Medulla oblongata (tissue), 1 donor: Measurements from ENCODE around the gene NR2F2.

Source experiments
- DNase-seq: peaks from one replicate; pipeline ENCODE4 v3.0.0-alpha.2; 2015; ENCODE audit errors: extremely low spot score

NR2F2 gene

GRCh38 chr15:96353416-96353929 lies 23.0 kb downstream of the NR2F2 start:
- DNase-seq = no peak

- DNase-seq = no peak
Observed at GRCh38 chr15:96353930-96354730, 23.6 kb downstream of the NR2F2 start.

- DNase-seq = no peak
Observed at GRCh38 chr15:96354731-96355567, 24.4 kb downstream of the NR2F2 start.

- no peak for DNase-seq
Observed at GRCh38 chr15:96355568-96356187, 25.2 kb downstream of the NR2F2 start.

- DNase-seq = peak; percentile 76
Observed at GRCh38 chr15:96356494-96357455, 26.3 kb downstream of the NR2F2 start.

- no peak for DNase-seq
Observed at GRCh38 chr15:96358001-96358801, 27.7 kb downstream of the NR2F2 start.

GRCh38 chr15:96358821-96359615 lies 28.5 kb downstream of the NR2F2 start:
- no peak for DNase-seq

GRCh38 chr15:96359616-96360521 lies 29.4 kb downstream of the NR2F2 start:
- DNase-seq = no peak

- no peak for DNase-seq
Observed at GRCh38 chr15:96360581-96361308, 30.2 kb downstream of the NR2F2 start.

- DNase-seq = no peak
Observed at GRCh38 chr15:96361309-96362010, 31.0 kb downstream of the NR2F2 start.

GRCh38 chr15:96362011-96362754 lies 31.7 kb downstream of the NR2F2 start:
- no peak for DNase-seq

GRCh38 chr15:96362755-96363651 lies 32.5 kb downstream of the NR2F2 start:
- no peak for DNase-seq

GRCh38 chr15:96363707-96364106 lies 33.2 kb downstream of the NR2F2 start:
- no peak for DNase-seq

- DNase-seq = no peak
Observed at GRCh38 chr15:96365781-96366525, 35.5 kb downstream of the NR2F2 start.

GRCh38 chr15:96366526-96366877 lies 36.0 kb downstream of the NR2F2 start:
- DNase-seq = no peak
